Uterus (tissue), 2 donors: Measurements from ENCODE around the gene VSNL1.

Experiments used
- CTCF ChIP-seq, 4 experiments: fragments of 200-600 bp in 2 of 4; fragments of 450-650 bp in 2 of 4; sonication (generic) in 2 of 4; IDR thresholded peaks; one replicate each; pipeline ENCODE4 v1.5.1; 2016 to 2019; ENCODE audit warnings: antibody characterized with exemption in 4 of 4, mild to moderate bottlenecking in 2 of 4, moderate library complexity in 1 of 4
- POLR2A ChIP-seq, 2 donors: fragments of 450-650 bp; IDR thresholded peaks; one replicate each; pipeline ENCODE4 v1.6.1; 2016; ENCODE audit warnings: antibody characterized with exemption in 2 of 2, mild to moderate bottlenecking in 1 of 2, moderate library complexity in 1 of 2

- TF ChIP-seq POLR2A (IDR thresholded peaks at IDR 0.05) (no peak), CTCF (IDR thresholded peaks at IDR 0.05) (no peak)
Measured at GRCh38 chr2:17640406-17640805, 99.9 kb downstream of the VSNL1 start.
